Endometrial microvascular endothelial cells (primary cell): ENCODE data around the gene MAPK8IP3. TPM values are rescaled to one million over a fixed set of nuclear protein-coding genes. Genes with fewer than 3 reads are reported as not detected.
"Not testable (repeated sequence)": the region's sequence is repeated elsewhere in the genome, so short reads cannot be mapped to it uniquely, and the experiment has no call there.

Experiments
- in situ Hi-C: cut with HindIII; loops from 2 replicates; pipeline ENCODE4 v1.10.0; 2017; ENCODE audit warnings: low sequenced_read_pairs, low pct_unique_long_range_greater_than_20kb; ENCODE audit errors: inconsistent ontology term
- total RNA-seq: library from RNA; depleted of rRNA; stranded (reverse); fragments of >200 nt; gene quantifications from one replicate; pipeline ENCODE4 v1.2.3, GENCODE V29; 2015; ENCODE audit errors: inconsistent ontology term

MAPK8IP3 gene
- total RNA-seq, 1 donor from 2014 or later = 35.8 TPM

DNA sequence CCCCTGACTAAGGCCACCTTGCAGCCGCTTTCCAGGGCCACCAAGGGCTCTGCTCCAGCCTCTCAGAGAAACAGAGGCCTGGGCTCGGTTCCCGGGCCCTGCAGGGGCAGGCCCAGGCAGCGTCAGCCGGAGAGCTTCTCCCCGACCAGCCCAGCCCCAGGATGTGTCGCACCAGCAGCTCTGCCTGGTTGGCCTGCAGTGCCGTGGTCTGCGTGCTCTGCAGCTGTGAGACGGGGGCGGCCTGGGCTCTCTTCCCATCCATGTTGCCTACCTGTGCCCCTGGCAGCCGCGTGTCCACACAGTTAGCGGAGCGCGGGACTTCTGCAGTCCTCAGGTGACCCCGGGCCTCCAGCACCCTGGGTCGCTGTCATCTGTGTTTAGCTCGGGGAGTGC, 82.7 kb downstream of the MAPK8IP3 start:
- in situ Hi-C loops = no loop called here

DNA sequence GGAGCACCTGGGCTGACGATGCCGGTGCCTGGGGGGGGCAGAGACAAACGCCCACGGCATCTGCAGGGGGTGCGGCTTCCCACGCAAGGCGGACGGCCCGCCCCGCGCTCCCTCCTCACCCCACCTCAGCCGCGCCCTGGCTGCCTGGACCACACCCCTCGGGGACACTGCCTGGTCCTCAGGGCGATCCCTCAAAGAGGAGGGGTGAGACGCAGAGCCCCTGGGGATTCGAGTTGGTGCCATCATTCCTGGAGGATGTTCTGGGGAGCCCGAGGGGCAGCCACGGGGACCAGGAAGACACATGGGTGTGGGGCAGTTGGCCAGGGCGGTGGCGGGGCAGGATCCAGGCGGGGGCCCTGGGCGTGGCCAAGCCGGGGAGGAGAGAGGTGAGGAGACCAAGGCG, 83.6 kb downstream of the MAPK8IP3 start:
- in situ Hi-C loops = no loop called here

DNA sequence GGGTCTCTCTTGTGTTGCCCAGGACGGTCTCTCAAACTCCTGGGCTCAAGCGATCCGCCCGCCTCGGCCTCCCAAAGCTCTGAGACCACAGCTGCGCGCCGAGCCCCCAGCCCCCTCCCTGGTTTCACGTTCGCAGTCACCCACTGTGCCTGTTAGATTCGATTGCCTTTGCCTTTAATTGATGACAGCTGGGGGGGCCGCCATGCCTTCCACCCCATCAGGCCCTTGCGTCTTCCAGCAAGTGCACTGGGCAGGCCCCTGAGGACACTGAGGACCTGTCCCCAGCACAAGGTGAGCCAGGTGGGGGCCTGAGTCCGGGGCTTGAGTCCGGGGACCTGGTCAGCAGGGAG, 84.2 kb downstream of the MAPK8IP3 start:
- in situ Hi-C loops = no loop called here

DNA sequence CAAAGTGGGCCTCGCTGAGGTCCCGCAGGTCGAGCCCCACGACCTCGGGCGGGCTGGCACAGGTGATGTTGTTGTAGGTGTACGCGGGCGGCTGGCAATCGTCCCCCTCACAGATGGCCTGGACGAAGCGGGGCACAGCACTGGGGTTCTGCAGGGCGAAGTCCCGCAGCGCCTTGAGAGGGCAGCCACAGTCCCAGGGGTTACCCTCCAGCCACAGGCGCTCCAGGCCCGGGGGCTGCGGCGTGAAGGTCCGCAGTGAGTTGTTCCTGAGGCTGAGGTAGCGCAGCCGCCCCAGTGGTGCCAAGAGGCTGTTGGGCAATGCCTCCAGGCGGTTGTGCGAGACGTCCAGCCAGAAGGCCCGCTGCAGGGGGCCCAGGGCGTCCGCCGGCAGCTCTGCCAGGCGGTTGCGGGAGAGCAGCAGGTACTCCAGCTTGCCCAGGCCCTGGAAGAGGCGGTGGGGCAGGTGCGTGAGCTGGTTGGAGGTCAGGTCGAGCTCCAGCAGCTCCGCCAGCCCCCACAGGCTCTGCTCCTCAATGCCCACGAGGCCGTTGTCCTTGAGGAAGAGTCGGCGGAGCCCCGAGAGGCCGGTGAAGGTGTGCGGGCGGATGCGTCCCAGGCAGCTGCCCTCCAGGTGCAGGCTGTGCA, 84.7 kb downstream of the MAPK8IP3 start:
- in situ Hi-C loops = no loop called here

DNA sequence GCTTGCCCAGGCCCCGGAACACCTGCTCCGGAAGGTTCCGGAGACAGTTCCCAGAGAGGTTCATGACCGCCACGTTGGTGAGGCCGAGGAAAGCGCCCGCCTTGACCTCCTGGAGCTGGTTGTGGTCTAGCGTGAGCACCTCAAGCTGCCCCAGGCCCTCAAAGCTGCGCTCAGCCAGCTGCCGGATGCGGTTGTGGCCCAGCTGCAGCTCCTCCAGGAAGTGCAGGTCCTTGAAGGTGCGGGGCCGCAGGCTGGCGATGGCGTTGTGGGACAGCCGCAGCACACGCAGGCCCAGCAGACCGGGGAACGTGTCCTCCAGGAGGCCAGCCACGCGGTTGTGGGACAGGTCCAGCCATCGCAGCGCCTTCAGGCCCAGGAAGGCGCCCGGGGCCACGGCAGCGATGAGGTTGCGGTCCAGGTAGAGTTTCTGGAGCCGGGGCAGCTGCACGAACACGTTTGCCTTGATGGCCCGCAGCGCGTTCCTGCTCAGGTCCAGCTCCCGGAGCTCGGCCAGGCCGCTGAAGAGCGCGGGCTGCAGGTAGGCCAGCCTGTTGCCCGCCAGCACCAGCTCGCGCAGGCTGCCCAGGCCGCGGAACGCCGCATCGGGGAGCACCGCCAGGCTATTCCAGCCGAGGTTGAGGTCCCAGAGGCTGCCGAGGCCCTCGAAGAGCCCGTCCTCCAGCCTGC, 85.4 kb downstream of the MAPK8IP3 start:
- in situ Hi-C loops = no loop called here

DNA sequence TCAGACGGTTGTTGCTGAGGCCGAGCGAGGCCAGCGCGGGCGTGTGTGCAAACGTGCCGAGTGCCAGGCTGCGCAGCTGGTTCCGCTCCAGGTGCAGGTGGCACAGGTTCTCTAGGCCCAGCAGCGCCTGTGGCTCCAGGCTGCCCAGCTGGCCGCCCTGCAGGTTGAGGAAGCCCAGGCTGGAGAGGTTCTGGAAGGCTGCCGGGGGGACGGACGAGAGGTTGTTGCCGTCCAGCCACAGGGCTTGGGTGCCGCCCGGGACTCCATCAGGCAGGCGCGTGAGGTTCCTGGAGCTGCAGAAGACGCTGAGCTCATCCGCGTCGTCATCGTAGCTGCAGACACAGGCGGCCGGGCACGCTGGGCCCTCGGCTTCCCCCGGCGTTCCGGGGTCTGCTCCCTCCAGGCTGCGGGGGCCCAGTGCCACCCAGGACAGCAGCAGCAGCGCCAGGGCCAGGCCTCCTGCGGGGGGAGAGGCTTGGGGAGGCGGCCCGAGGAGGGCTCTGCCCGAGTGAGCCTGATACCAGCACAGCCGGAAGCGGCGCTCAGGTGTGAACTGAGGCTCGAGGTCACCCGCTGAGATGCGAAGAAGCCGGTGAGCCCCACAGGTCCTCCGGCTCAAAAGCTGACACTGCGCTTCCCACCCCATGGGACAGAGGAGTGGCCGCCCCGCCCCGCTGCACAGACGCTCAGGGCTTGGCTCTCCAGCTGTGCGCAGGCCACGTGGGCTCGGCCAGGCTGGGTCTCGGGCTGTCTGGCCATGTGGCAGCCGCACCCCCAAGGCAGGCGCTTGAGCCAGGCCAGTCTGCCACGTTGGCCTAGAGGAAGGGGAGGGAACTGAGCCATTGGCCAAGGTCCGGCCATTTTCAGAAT, 86.2 kb downstream of the MAPK8IP3 start:
- in situ Hi-C loops = no loop called here

DNA sequence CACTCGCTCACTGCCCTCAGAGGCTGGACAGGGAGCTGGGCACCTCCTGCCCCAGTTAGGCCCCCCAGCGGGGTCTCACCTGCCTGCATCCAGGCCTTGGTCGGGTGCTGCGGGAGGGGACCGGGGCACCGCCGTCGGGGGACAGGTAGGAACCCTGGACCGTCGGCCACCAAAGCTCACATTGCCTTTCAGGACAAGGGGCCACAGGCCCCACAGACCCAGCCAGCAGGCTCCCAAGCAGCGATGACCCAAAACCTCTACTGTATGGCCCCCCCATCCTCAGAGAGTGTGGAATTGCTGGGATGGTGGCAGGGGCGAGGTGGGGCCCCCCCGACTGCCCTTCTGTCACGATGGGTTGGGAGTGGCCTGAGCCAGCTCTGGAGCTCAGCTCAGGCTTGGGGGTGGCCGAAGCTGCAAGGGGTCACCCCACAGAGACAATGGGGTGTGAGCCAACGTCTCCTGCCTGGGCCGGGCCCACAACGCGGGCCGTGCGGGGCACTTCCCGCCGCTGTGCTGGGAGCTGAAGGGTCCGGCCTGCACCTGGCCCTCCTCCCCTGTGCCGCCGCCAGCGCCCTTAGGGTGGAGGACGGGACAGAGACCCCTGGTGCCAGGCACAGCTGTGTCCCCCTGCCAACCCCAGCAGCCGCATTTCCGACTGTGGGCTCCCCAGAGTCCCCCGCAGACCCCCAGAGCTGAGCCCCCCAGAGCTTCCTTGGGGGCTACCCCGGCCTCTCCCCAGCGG, 87.0 kb downstream of the MAPK8IP3 start:
- in situ Hi-C loops = no loop called here

DNA sequence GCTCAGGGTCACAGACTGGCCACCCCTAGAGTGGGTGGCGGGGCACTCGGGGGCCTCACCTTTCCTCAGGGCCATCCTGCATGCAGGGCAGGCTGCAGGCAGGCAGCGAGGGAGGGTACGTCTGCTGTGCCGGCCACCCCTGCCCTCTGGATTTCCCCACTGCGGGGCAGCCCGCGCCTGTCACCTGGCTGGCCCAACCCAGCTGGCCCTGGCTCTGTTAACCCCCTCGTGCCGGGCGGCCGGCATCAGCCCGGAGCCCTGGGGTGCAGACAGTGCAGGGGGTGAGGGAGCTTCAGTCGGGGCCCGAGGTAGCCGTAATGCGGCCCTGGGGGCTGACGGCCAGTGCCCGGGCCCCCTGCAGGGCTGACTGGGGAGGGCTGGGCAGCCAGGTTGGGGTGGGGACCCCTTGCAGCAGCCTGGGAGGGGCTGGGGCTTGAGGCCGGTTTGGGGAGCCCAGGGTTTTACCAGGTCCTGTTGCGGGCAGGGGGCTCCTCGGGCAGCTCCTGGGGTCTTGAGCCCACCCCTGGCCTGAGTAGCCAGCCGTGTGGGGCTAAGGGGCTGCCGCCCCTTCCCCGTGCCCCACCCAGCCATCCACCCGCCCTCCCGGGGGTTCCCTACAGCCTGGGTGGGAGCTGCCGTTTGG, 87.7 kb downstream of the MAPK8IP3 start, which contains the start of gene IGFALS:
IGFALS (minus strand) TSS at position 128 of the 643 bp plus-strand sequence; CDS start at position 75, 53 bp downstream.
- in situ Hi-C loops = no loop called here

DNA sequence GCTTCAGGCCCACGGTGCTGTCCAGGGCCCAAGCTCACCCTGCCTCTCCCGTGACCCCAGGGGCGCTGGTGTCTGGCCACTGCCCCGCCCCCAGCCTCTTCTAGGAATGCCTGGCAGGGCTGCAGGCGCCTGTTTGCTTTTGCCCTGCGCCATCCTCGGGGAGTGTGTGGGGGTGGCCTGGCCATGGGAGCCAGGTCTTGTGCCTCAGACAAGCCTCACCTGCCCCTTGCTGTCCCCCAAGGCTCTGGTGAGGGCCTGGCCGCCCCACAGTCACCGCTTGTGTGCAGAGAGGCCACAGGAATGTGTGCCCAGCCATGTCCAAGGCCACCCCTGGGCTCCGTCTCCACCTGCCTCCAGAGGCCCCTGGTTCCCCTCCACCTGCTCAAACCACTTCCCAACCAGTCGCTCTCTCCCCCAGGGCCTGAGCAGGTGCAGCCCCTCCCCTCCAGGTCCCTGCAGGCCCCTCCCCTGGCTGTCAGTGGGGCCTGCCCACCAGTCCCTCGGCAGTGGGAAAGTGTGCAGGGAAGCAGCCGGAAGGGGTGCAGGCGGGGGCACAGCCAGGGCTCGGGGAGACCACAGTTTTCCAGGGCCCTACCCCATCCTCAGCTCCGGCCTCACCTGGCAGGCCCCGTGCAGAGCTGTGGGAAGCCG, 88.4 kb downstream of the MAPK8IP3 start:
- in situ Hi-C loops = no loop called here

DNA sequence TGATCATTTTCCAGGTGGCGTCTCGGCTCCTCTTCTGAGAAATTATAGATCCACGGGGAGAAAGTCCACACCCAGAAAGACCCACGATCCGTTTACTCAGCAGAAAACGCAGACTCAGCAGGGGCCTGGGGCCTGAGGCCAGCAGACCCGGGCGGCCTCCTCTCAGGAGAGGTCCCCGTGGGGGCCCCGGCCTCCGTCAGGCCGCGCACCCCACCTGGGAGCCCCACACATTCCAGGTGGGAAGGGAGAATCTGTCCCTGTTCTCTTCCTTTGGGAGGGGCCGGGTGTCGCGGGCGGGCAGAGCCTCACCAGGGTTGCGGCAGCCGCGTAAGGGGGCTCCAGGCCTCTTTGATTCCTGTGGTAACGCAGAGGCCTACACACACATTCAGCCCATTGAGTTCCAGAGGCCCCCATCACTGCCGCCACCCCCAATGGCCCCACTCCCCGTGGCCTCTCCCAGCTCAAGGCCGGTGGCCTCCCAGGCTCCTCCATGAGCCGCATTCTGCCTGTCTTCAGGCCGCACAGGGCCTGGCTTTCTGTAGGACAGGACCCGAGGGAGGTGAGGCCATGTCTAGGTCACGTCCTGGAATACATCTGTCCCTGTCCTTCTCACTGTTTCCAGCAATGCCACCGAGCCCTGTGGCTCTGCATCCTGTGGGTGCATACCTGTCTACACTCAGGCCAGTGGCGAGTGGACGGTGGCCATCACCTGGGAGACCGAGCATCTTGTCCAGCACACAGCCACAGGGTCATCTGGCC, 89.1 kb downstream of the MAPK8IP3 start:
- in situ Hi-C loops = no loop called here

DNA sequence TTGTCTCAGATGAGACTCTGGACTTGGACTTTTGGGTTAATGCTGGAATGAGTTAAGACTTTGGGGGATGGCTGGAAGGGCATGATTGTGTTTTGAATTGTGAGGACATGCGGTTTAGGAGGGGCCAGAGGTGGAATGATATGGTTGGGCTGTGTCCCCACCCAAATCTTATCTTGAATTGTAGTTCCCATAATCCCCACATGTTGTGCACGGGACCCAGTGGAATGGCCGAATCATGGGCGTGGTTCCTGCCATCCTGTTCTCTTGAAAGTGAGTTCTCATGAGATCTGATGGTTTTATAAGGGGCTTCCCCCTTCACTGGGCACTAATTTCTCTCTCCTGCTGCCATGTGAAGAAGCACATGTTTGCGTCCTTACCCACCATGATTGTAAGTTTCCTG, 93.3 kb downstream of the MAPK8IP3 start:
- in situ Hi-C loops = not testable (repeated sequence)

DNA sequence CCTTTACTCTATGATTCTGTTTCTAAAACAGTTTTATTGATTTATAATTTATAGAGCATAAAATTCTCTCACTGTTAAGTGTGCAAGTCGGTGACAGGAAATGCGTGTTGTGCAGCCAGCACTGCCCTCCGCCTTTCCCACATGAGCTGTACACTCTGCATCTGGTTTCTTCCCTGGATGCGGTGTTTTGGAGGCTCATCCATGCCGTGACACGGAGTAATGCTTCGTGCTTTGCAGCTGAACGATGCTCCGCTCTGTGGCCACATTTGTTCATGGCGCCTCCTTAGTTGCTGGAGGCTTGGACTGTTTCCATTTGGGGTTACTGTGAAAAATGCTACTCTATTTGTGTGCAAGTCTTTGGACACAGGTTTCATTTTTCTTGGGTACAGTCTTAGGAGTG, 94.7 kb downstream of the MAPK8IP3 start:
- in situ Hi-C loops = no loop called here

DNA sequence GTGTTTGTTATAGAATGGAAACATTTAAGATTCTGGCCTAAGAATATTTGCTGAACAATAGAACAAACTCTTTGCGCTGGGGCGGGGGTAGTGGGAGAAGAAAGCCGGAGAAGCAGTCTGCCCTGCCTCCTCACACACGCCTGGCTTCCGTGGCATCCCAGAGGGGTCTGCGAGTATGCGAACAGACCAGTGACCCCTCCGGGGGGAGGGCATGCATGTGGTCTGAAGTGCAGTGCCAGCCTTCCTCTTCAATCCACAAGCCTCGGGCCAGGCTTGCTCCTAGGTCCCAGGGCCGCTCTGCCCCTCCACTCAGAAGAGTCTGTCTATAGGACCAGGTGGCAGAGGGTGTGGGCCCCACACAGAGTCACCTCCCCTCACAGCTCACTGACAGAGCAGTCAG, 101.6 kb downstream of the MAPK8IP3 start:
- in situ Hi-C loops = no loop called here

DNA sequence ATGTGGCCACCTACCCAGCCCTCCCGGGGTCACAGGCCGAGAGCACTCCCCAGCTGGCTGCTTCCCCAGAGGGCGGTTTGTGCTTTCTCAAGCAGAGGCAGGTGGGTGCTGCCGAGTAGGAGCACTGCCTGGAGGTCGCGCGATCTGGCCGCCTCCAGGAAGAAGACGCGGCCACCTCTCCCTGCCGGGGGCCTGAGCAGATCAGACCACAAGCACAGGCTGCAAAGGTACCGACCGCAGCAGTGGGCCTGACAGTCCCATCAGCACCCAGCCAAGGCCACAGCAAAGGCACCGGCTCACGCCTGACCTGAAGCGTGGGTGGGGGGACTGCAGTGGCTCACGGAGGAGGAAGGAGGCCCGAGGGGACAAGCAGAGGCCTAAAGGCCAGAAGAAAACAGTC, 102.7 kb downstream of the MAPK8IP3 start:
- in situ Hi-C loops = no loop called here

DNA sequence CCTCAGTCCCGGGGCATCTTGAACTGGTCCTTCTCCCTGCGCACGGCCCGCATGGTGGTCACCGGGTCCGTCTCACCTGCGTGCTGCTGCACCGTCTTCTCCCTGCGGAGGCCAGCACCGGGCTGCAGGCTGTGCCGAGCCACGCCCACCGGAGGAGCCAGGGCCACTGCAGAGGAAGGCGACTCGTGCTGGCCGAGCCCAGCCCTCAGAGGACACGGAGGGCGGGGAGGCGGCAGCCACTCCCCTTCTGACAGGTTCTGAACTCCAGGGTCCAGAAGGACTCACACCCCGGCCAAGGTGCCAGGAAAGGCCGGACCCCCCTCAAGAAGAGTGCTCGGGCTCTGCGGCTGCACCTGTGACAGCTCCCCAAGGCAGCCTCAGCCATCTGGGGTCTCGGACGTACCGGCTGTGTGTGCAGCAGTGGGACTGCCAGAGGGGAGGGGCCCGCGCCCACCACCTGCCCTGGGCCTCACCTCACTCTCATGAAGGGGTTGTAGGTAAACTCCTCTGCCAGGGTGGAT, 103.3 kb downstream of the MAPK8IP3 start:
- in situ Hi-C loops = no loop called here

DNA sequence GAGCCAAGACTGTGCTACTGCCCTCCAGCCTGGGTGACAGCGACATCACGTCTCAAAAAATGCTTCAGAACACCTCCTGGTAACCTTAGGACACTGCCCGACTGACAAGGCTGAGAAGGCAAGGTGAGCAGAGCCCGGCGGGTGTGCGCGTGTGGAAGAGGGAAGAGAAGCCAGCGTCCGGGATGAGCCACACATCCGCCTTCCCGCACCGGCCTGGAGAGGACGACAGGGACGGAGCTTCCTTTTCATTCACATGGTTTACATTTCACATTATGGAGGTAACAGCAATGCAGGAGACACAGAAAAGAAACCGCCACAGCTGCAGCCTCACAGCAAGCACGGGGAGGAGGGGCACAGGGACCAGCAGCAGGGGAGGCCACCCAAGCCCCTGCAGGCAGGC, 104.1 kb downstream of the MAPK8IP3 start:
- in situ Hi-C loops = no loop called here

DNA sequence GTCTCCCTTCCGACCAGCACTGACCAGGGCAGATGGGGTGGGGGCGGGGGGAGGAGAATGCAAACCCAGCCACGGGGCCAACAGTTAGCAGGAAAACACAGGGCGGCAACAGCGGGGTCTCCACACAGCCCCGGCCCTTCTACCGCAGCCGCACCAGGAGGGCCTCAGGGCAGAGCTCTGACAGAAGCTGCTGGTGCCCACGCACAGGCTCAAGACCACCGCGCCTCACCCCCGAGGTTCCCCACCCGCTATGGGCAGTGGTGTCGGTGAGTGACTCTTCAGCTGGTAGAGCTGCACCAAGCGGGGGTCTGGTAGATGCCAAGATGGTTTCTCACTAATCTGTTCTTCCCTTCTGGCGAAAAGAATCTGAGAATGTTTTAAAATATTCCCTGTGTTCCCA, 104.5 kb downstream of the MAPK8IP3 start:
- in situ Hi-C loops = no loop called here
